Astrocyte (in vitro differentiated cells and primary cell): ENCODE measurements around the gene PLEK2. TPM values are rescaled to one million over a fixed set of nuclear protein-coding genes. Genes with fewer than 3 reads are reported as not detected.
"Not testable (repeated sequence)": the region's sequence is repeated elsewhere in the genome, so short reads cannot be mapped to it uniquely, and the experiment has no call there.

ENCODE experiments used
- DNase-seq: peaks from one replicate; pipeline ENCODE4 v3.0.0-alpha.2; 2010; ENCODE audit warnings: low read depth
- FAIRE-seq: peaks from 2 replicates; lab custom pipeline; 2011; peaks lifted over from hg19 to GRCh38; lab: Jason Lieb, UNC
- H2AFZ ChIP-seq: 2 replicates; pipeline ENCODE4 v1.6.0; 2012; ENCODE audit warnings: low read depth, low read length, inconsistent platforms
- H3K27ac ChIP-seq: 2 replicates; pipeline ENCODE4 v1.5.1; 2011; ENCODE audit warnings: low read depth, low read length, inconsistent platforms
- H3K27me3 ChIP-seq: 2 replicates; pipeline ENCODE4 v1.6.0; 2011; ENCODE audit warnings: low read length, inconsistent platforms; ENCODE audit not compliant: insufficient read depth
- H3K36me3 ChIP-seq: 2 replicates; pipeline ENCODE4 v1.5.1; 2011; ENCODE audit warnings: low read length, inconsistent platforms; ENCODE audit not compliant: insufficient read depth
- H3K4me1 ChIP-seq: 2 replicates; pipeline ENCODE4 v1.5.1; 2011; ENCODE audit warnings: low read length, inconsistent platforms; ENCODE audit not compliant: insufficient read depth
- H3K4me2 ChIP-seq: 2 replicates; pipeline ENCODE4 v1.6.0; 2012; ENCODE audit warnings: low read length, inconsistent platforms
- H3K4me3 ChIP-seq: 2 replicates; pipeline ENCODE4 v1.5.1; 2011; ENCODE audit warnings: low read depth, mild to moderate bottlenecking, low read length, inconsistent platforms; ENCODE audit not compliant: insufficient read depth
- H3K79me2 ChIP-seq: 2 replicates; pipeline ENCODE4 v1.6.0; 2012; ENCODE audit warnings: mild to moderate bottlenecking, low read length, inconsistent platforms; ENCODE audit not compliant: insufficient read depth
- H3K9ac ChIP-seq: 2 replicates; pipeline ENCODE4 v1.6.0; 2012; ENCODE audit warnings: mild to moderate bottlenecking, low read length, inconsistent platforms
- H3K9me3 ChIP-seq: 2 replicates; pipeline ENCODE4 v1.5.1; 2012; ENCODE audit warnings: low read depth, mild to moderate bottlenecking, low read length, inconsistent platforms; ENCODE audit not compliant: insufficient read depth
- H4K20me1 ChIP-seq: 2 replicates; pipeline ENCODE4 v1.6.0; 2012; ENCODE audit warnings: low read length, inconsistent platforms; ENCODE audit not compliant: insufficient read depth
- H3K27ac Mint-ChIP-seq: one replicate; pipeline ENCODE4 v1.8.0; 2021; ENCODE audit warnings: mild to moderate bottlenecking, mixed read lengths; ENCODE audit not compliant: unreplicated experiment
- H3K27me3 Mint-ChIP-seq: one replicate; pipeline ENCODE4 v1.8.0; 2021; ENCODE audit warnings: low read depth, mixed read lengths; ENCODE audit not compliant: unreplicated experiment
- H3K36me3 Mint-ChIP-seq: one replicate; pipeline ENCODE4 v1.8.0; 2021; ENCODE audit warnings: low read depth, mixed read lengths; ENCODE audit not compliant: unreplicated experiment
- H3K4me1 Mint-ChIP-seq: one replicate; pipeline ENCODE4 v1.8.0; 2021; ENCODE audit warnings: low read depth, mixed read lengths; ENCODE audit not compliant: unreplicated experiment
- H3K4me3 Mint-ChIP-seq: one replicate; pipeline ENCODE4 v1.8.0; 2021; ENCODE audit warnings: mild to moderate bottlenecking, moderate library complexity, mixed read lengths; ENCODE audit not compliant: unreplicated experiment
- H3K9me3 Mint-ChIP-seq: one replicate; pipeline ENCODE4 v1.8.0; 2021; ENCODE audit warnings: mild to moderate bottlenecking, mixed read lengths; ENCODE audit not compliant: unreplicated experiment
- CTCF ChIP-seq: IDR thresholded peaks from 2 replicates; pipeline ENCODE4 v1.5.1; 2011; ENCODE audit warnings: low read depth, mild to moderate bottlenecking, inconsistent platforms, low read length, moderate library complexity; ENCODE audit not compliant: insufficient read depth
- EZH2 ChIP-seq: IDR thresholded peaks from 2 replicates; pipeline ENCODE4 v1.6.1; 2012; ENCODE audit warnings: mild to moderate bottlenecking, low read length, inconsistent platforms; ENCODE audit not compliant: insufficient read depth
- total RNA-seq: library from RNA; stranded (reverse); gene quantifications from 2 replicates; pipeline ENCODE4 v1.2.1, GENCODE V29; 2021

The PLEK2 gene
- total RNA-seq, 1 donor from 2014 or later, result 1.3 TPM

GRCh38 chr14:67416810-67417209, 4.8 kb upstream of the PLEK2 start:
- DNase-seq (no peak), FAIRE-seq (no peak)
- no peak for TF ChIP-seq CTCF
- TF ChIP-seq EZH2, result no peak
- H3K36me3 Mint-ChIP-seq, result no peaks in the 10 kb centered on the region
- Histone ChIP-seq H4K20me1 (no peaks in the 10 kb centered on the region), H3K27me3 (no peaks in the 10 kb centered on the region), H3K9me3 (no peaks in the 10 kb centered on the region), H3K27ac (no peak overlapping the region), H3K79me2 (no peaks in the 10 kb centered on the region), H3K4me1 (peaks cover 14% of the 10 kb centered on the region), H3K36me3 (no peaks in the 10 kb centered on the region), H3K4me3 (no peak overlapping the region), H3K4me2 (no peak overlapping the region), H3K9ac (no peak overlapping the region), H2AFZ (no peak overlapping the region)
- H3K4me1 Mint-ChIP-seq, result peaks cover 7% of the 10 kb centered on the region
- H3K4me3 Mint-ChIP-seq, result no peak overlapping the region
- no peaks in the 10 kb centered on the region for H3K9me3 Mint-ChIP-seq
- no peak overlapping the region for H3K27ac Mint-ChIP-seq
- H3K27me3 Mint-ChIP-seq, result peaks cover 7% of the 10 kb centered on the region

- no peaks in the 10 kb centered on the region for H4K20me1 ChIP-seq
- H3K79me2 ChIP-seq, result no peaks in the 10 kb centered on the region
- no peaks in the 10 kb centered on the region for H3K9me3 ChIP-seq
- Mint-ChIP-seq H3K27me3 (peaks cover 7% of the 10 kb centered on the region), H3K27ac (no peak overlapping the region), H3K9me3 (no peaks in the 10 kb centered on the region), H3K36me3 (no peaks in the 10 kb centered on the region), H3K4me1 (peaks cover 7% of the 10 kb centered on the region), H3K4me3 (no peak overlapping the region)
- H3K4me1 ChIP-seq, result peaks cover 14% of the 10 kb centered on the region
- H2AFZ ChIP-seq, result no peak overlapping the region
- DNase-seq (no peak), FAIRE-seq (no peak)
- H3K27ac ChIP-seq, result no peak overlapping the region
- no peak overlapping the region for H3K4me2 ChIP-seq
- H3K36me3 ChIP-seq, result no peaks in the 10 kb centered on the region
- H3K9ac ChIP-seq, result no peak overlapping the region
- no peak overlapping the region for H3K4me3 ChIP-seq
- H3K27me3 ChIP-seq, result no peaks in the 10 kb centered on the region
- no peak for TF ChIP-seq CTCF
Measured at GRCh38 chr14:67416085-67416484, 4.1 kb upstream of the PLEK2 start.

- not testable (repeated sequence) for H3K4me3 ChIP-seq, H2AFZ ChIP-seq, H3K4me3 Mint-ChIP-seq, H3K4me1 Mint-ChIP-seq, H3K4me2 ChIP-seq, H3K27me3 Mint-ChIP-seq, H4K20me1 ChIP-seq, H3K9me3 Mint-ChIP-seq, H3K36me3 ChIP-seq, H3K36me3 Mint-ChIP-seq, FAIRE-seq, H3K27ac Mint-ChIP-seq, H3K79me2 ChIP-seq, H3K9me3 ChIP-seq, H3K27ac ChIP-seq, H3K27me3 ChIP-seq, DNase-seq, H3K9ac ChIP-seq
- H3K4me1 ChIP-seq, result peaks cover 14% of the 10 kb centered on the region
Measured at GRCh38 chr14:67415610-67416009, 3.6 kb upstream of the PLEK2 start.
